Body of pancreas (tissue), 4 donors: Measurements from ENCODE around the gene VPS33B. TPM values are rescaled to one million over a fixed set of nuclear protein-coding genes. Genes with fewer than 3 reads are reported as not detected.
A peak's percentile ranks its signal among the peaks of the same experiment; 100 is the strongest.

Source experiments
- ATAC-seq: fragments of 150-250 bp; one replicate; pipeline ENCODE4 v1.9.1; 2016
- DNase-seq, 4 donors: peaks; one replicate each; pipeline ENCODE4 v3.0.0-alpha.2; 2019
- H3K27ac ChIP-seq, 4 donors: fragments of 200-600 bp; sonication (generic); 1 replicate in 3 of 4; 2 replicates in 1 of 4; pipeline versions ENCODE4 v1.5.1 to v1.6.1; 2016 to 2019; ENCODE audit warnings: mild to moderate bottlenecking in 1 of 4, mixed read lengths in 1 of 4, moderate library complexity in 1 of 4
- H3K27me3 ChIP-seq, 2 donors: fragments of 200-600 bp; sonication (generic); one replicate each; pipeline ENCODE4 v1.6.0; 2016; ENCODE audit warnings: mild to moderate bottlenecking in 1 of 2
- H3K36me3 ChIP-seq, 2 donors: fragments of 200-600 bp; sonication (generic); replicated peaks in 1 of 2; 2 replicates each; pipeline ENCODE4 v1.5.1; 2016; ENCODE audit warnings: low read depth in 2 of 2; ENCODE audit not compliant: insufficient read depth in 1 of 2
- H3K4me1 ChIP-seq: fragments of 200-600 bp; sonication (generic); one replicate; pipeline ENCODE4 v1.6.0; 2016
- H3K4me3 ChIP-seq, 2 donors: fragments of 200-600 bp; sonication (generic); 1 replicate in 1 of 2; 2 replicates in 1 of 2; pipeline ENCODE4 v1.5.1; 2016 to 2019
- H3K9me3 ChIP-seq, 3 donors: fragments of 200-600 bp; sonication (generic); 1 replicate in 2 of 3; 2 replicates in 1 of 3; pipeline ENCODE4 v1.5.1; 2016
- POLR2A ChIP-seq, 3 donors: fragments of 450-650 bp; IDR thresholded peaks; one replicate each; pipeline ENCODE4 v1.6.1; 2016; ENCODE audit warnings: antibody characterized with exemption in 3 of 3, mild to moderate bottlenecking in 2 of 3
- WGBS, 2 donors: methylation state at CpG; one replicate each; pipeline ENCODE4 v1.1.5; 2017; 5-methylcytosine and 5-hydroxymethylcytosine counted together
- intact Hi-C: fragments of 100-400 bp; cut with DNase I; formaldehyde crosslinking; loops from one replicate; pipeline ENCODE4 v1.15.1; 2023
- total RNA-seq, 2 donors: library from RNA; depleted of rRNA; stranded (reverse); fragments of >200 nt; gene quantifications; one replicate each; pipeline ENCODE4 v1.1.0, GENCODE V29; 2016
- TF ChIP-seq, protein P1 (sequence below), 7 experiments: fragments of 450-650 bp in 4 of 7; fragments of 200-600 bp in 3 of 7; sonication (generic) in 3 of 7; IDR thresholded peaks; one replicate each; pipeline ENCODE4 v1.5.1; 2016 to 2019; ENCODE audit warnings: antibody characterized with exemption in 7 of 7

Gene VPS33B
- total RNA-seq, 2 donors from 2014 or later, result 8.3 to 10.5 TPM

DNA sequence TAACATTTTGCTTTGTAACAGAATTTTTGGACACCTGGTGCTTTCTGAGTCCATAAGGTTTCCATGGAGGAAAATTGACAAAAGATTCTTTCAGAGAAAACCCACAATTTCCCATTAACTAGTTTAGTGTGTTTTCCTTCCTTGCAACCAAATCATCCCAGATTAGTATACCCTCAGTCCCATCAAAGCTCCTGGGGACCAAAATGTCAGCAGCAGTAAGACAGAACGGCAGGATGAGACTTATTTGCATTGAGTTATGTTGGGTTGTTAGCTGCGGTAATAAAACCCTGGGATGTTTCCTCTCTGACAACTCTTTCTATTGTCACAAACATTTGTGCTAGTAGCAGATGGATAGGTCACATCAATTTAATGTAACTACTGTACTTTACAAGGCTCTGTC, 32.4 kb upstream of the VPS33B start:
- DNase-seq (no peak), ATAC-seq (no peak)
- Histone ChIP-seq H3K4me3 (no peak overlapping the region), H3K27me3 (no peaks in the 10 kb centered on the region), H3K4me1 (peaks cover 3% of the 10 kb centered on the region), H3K27ac (no peak overlapping the region), H3K36me3 (no peaks in the 10 kb centered on the region), H3K9me3 (no peaks in the 10 kb centered on the region)
- intact Hi-C loops, result loop anchor here (5.0 kb wide), 2 partner anchors 172 to 217 kb away; no protein-coding TSS in a partner anchor
- 29 to 52% methylated on average over 2 of the region's 2 CpGs for WGBS, 2 donors
- TF ChIP-seq POLR2A (IDR thresholded peaks at IDR 0.05), result no peak
- TF ChIP-seq, protein P1, sequence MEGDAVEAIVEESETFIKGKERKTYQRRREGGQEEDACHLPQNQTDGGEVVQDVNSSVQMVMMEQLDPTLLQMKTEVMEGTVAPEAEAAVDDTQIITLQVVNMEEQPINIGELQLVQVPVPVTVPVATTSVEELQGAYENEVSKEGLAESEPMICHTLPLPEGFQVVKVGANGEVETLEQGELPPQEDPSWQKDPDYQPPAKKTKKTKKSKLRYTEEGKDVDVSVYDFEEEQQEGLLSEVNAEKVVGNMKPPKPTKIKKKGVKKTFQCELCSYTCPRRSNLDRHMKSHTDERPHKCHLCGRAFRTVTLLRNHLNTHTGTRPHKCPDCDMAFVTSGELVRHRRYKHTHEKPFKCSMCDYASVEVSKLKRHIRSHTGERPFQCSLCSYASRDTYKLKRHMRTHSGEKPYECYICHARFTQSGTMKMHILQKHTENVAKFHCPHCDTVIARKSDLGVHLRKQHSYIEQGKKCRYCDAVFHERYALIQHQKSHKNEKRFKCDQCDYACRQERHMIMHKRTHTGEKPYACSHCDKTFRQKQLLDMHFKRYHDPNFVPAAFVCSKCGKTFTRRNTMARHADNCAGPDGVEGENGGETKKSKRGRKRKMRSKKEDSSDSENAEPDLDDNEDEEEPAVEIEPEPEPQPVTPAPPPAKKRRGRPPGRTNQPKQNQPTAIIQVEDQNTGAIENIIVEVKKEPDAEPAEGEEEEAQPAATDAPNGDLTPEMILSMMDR (IDR thresholded peaks at IDR 0.05), result no peak

DNA sequence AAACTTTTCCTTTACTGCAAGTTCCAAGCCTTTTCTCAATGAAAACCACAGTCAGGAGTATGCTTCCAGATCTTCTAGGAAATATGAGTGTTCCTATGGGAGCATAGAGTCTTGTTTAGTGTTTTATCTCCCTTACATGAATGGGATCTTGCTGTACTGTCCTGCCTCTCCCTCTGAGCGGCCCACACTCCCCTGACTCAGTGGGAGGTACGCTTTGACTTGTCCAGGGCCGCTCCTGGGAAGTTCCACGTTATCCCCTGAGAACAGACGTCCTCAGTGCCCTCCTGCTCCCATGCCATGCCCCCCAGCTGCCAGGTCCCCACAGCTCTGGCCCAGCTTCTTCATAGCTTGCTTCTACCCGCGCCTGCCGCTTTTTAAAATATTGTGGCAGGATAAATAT, 28.9 kb upstream of the VPS33B start:
- Histone ChIP-seq H3K27me3 (no peaks in the 10 kb centered on the region), H3K27ac (no peak overlapping the region), H3K4me1 (peaks cover 6% of the 10 kb centered on the region), H3K36me3 (no peaks in the 10 kb centered on the region), H3K9me3 (no peaks in the 10 kb centered on the region), H3K4me3 (no peak overlapping the region)
- 59 to 67% methylated on average over 8 of the region's 8 CpGs for WGBS, 2 donors
- no peak for TF ChIP-seq POLR2A (IDR thresholded peaks at IDR 0.05)
- TF ChIP-seq, protein P1 (IDR thresholded peaks at IDR 0.05), result no peak
- DNase-seq, result no peak
- no peak for ATAC-seq
- intact Hi-C loops, result no loop called here

DNA sequence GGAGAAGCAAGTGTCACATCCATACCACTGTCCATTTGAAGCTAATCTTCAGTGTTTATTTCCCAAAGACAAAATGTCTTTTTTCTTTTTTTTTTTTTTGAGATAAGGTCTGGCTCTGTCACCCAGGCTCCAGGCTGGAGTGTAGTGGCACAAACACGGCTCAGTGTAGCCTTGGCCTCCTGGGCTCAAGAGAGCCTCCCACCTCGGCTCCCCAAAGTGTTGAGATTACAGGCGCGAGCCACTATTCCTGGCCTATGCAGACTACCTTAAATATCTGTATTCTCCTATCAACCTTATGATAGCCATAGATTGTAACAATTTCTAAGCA, 27.7 kb upstream of the VPS33B start:
- ATAC-seq, result peak; percentile 21
- no peak for DNase-seq
- no peaks in the 10 kb centered on the region for H3K27me3 ChIP-seq
- H3K36me3 ChIP-seq, result no peaks in the 10 kb centered on the region
- H3K4me1 ChIP-seq, result peaks cover 6% of the 10 kb centered on the region
- H3K9me3 ChIP-seq, result no peaks in the 10 kb centered on the region
- intact Hi-C loops, result no loop called here
- no peak overlapping the region for H3K27ac ChIP-seq
- TF ChIP-seq, protein P1 (IDR thresholded peaks at IDR 0.05), result no peak
- no peak for TF ChIP-seq POLR2A (IDR thresholded peaks at IDR 0.05)
- no peak overlapping the region for H3K4me3 ChIP-seq
- WGBS, 2 donors, result 15 to 17% methylated on average over 4 of the region's 4 CpGs

DNA sequence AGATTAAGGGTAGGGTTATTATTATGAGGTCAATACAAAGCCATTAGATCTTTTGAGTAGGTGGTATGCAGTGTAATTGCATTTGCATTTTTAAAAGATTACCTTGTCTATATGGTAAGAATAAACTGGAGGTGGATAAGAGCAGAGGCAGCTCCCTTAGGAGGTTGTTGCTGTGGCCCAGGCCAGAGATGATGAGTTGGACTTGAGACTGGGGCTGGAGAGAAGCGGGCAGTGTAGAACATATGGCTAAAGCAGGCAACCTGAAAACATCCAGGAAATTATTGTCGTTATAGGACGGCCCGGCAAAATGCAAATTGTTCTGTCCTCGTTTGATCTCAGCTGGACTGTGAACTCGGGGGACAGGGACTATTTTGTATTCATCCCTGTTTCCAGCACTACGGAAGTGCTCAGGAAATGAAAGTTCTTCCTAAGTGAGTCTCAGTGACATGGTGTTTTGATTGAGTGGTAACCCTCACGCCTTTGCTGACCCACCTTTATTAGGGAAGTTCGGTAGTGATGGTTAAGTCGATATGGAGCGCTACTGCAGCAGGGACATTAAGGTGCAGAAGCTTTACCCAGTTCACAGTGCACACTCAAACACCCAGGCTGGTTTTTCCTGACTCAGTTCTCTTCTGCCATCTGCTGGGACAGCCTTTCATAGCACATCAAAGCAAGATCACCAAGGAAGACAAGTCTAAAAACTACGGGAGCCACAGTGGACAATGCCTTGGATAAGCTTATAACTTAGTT, 27.2 kb upstream of the VPS33B start:
- Histone ChIP-seq H3K27me3 (no peaks in the 10 kb centered on the region), H3K4me1 (peaks cover 6% of the 10 kb centered on the region), H3K36me3 (no peaks in the 10 kb centered on the region), H3K9me3 (no peaks in the 10 kb centered on the region), H3K4me3 (no peak overlapping the region), H3K27ac (no peak overlapping the region)
- DNase-seq (peak; percentile 69 to 81 (median 74)), ATAC-seq (peak; percentile 93)
- TF ChIP-seq POLR2A (IDR thresholded peaks at IDR 0.05), result no peak
- TF ChIP-seq, protein P1 (IDR thresholded peaks at IDR 0.05), result peak; percentile 24 to 74 (median 68)
- intact Hi-C loops, result no loop called here
- 19 to 21% methylated on average over 12 of the region's 12 CpGs for WGBS, 2 donors
